Thoracic aorta (tissue), 2 donors: ENCODE results near the gene CNOT1. TPM values are rescaled to one million over a fixed set of nuclear protein-coding genes. Genes with fewer than 3 reads are reported as not detected.
"Not testable (repeated sequence)": the region's sequence is repeated elsewhere in the genome, so short reads cannot be mapped to it uniquely, and the experiment has no call there.

ENCODE experiments used
- ATAC-seq: fragments of 150-250 bp; one replicate; pipeline ENCODE4 v1.8.0; 2017; ENCODE audit warnings: low read depth; ENCODE audit not compliant: insufficient number of reproducible peaks, low FRiP score
- DNase-seq: peaks from one replicate; pipeline ENCODE4 v3.0.0-alpha.2; 2020; ENCODE audit warnings: low spot score
- H3K27ac ChIP-seq, 2 donors: fragments of 200-600 bp; sonication (generic); 1 replicate in 1 of 2; 2 replicates in 1 of 2; pipeline ENCODE4 v1.5.1; 2016; ENCODE audit warnings: mild to moderate bottlenecking in 2 of 2, moderate library complexity in 2 of 2
- H3K27me3 ChIP-seq: fragments of 200-600 bp; sonication (generic); replicated peaks from 2 replicates; pipeline ENCODE4 v1.6.0; 2016; ENCODE audit warnings: mild to moderate bottlenecking; ENCODE audit not compliant: insufficient read depth
- H3K36me3 ChIP-seq: fragments of 200-600 bp; sonication (generic); one replicate; pipeline ENCODE4 v1.5.1; 2016
- H3K4me1 ChIP-seq, 2 donors: fragments of 200-600 bp; sonication (generic); 1 replicate in 1 of 2; 2 replicates in 1 of 2; pipeline versions ENCODE4 v1.5.1 to v1.6.0; 2016; ENCODE audit warnings: low read depth in 2 of 2, mild to moderate bottlenecking in 1 of 2; ENCODE audit not compliant: control insufficient read depth in 1 of 2
- H3K4me3 ChIP-seq: fragments of 200-600 bp; sonication (generic); 2 replicates; pipeline ENCODE4 v1.5.1; 2016; ENCODE audit warnings: mild to moderate bottlenecking
- H3K9me3 ChIP-seq: fragments of 200-600 bp; sonication (generic); 2 replicates; pipeline ENCODE4 v1.5.1; 2016
- CTCF ChIP-seq: fragments of 200-600 bp; sonication (generic); IDR thresholded peaks from one replicate; pipeline ENCODE4 v1.5.1; 2019; ENCODE audit warnings: antibody characterized with exemption
- total RNA-seq, 2 donors: library from RNA; depleted of rRNA; stranded (reverse); fragments of >200 nt; gene quantifications; one replicate each; pipeline versions ENCODE4 v1.1.0 to v1.2.3, GENCODE V29; 2016

Gene CNOT1
- total RNA-seq, 2 donors from 2014 or later = 54.8 to 112 TPM

GRCh38 chr16:58582133-58582532 lies 47.5 kb downstream of the CNOT1 start:
- TF ChIP-seq CTCF = no peak
- ATAC-seq (no peak), DNase-seq (no peak)
- no peaks in the 10 kb centered on the region for H3K9me3 ChIP-seq
- H3K27ac ChIP-seq = no peak overlapping the region
- H3K4me3 ChIP-seq = no peak overlapping the region
- H3K36me3 ChIP-seq = peaks cover 51% of the 10 kb centered on the region
- no peaks in the 10 kb centered on the region for H3K27me3 ChIP-seq
- H3K4me1 ChIP-seq = no peaks in the 10 kb centered on the region

- Histone ChIP-seq H3K4me1 (no peaks in the 10 kb centered on the region), H3K9me3 (no peaks in the 10 kb centered on the region), H3K4me3 (no peak overlapping the region), H3K27ac (no peak overlapping the region), H3K27me3 (no peaks in the 10 kb centered on the region), H3K36me3 (peaks cover 63% of the 10 kb centered on the region)
- DNase-seq (no peak), ATAC-seq (no peak)
- no peak for TF ChIP-seq CTCF
These were observed 50.0 kb downstream of the CNOT1 start for GRCh38 chr16:58579587-58579986.

DNA sequence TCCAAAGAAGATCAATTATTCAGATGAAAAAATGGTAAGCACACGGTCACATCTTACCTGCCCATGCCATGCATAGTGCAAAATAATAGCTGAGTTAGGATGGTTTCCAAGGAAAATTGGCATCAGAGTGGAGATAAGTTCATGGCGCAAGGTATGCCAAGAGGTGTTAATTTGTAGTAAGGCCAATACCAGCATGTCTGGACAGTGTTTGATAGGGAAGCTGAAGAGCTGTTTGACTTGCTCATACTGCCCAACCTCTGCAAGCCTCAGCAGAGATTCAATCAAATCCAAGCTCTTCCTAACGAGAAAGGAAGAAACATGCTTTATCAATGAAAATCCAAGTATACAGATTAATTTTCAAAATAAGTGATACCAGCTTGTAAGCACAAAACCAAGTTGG lies 51.0 kb downstream of the CNOT1 start:
- no peak overlapping the region for H3K4me3 ChIP-seq
- H3K27ac ChIP-seq = no peak overlapping the region
- H3K27me3 ChIP-seq = no peaks in the 10 kb centered on the region
- peaks cover 66% of the 10 kb centered on the region for H3K36me3 ChIP-seq
- H3K4me1 ChIP-seq = no peaks in the 10 kb centered on the region
- no peak for ATAC-seq
- TF ChIP-seq CTCF = no peak
- H3K9me3 ChIP-seq = no peaks in the 10 kb centered on the region
- no peak for DNase-seq

DNA sequence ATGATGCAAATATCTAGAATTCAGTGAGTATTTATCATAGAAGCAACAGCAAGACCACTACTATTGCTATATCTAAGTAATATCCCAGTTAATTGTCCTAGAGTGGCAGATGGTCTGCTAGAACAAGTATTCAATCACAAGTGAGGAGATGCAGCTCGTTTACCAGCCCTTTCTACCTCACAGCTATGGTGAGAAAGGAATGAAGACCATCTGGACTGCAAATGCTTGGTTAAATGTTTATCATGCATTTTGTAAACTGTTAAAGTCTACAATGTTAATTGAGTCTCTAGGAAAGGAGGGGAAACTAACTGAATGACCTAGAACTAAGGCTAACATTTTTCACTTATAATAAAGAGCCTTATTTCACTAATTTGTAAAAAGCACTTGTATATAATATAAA lies 52.5 kb downstream of the CNOT1 start:
- TF ChIP-seq CTCF = no peak

GRCh38 chr16:58574895-58575294 lies 54.7 kb downstream of the CNOT1 start:
- TF ChIP-seq CTCF = no peak
- DNase-seq (no peak), ATAC-seq (no peak)
- Histone ChIP-seq H3K9me3 (no peaks in the 10 kb centered on the region), H3K4me3 (no peak overlapping the region), H3K36me3 (peaks cover 74% of the 10 kb centered on the region), H3K27ac (no peak overlapping the region), H3K27me3 (no peaks in the 10 kb centered on the region), H3K4me1 (no peaks in the 10 kb centered on the region)

More for the DNA sequence above, 52.5 kb downstream of the CNOT1 start:
- no peaks in the 10 kb centered on the region for H3K27me3 ChIP-seq
- H3K36me3 ChIP-seq = peaks cover 67% of the 10 kb centered on the region
- no peak for DNase-seq
- no peak overlapping the region for H3K4me3 ChIP-seq
- H3K4me1 ChIP-seq = no peaks in the 10 kb centered on the region
- ATAC-seq = no peak
- no peaks in the 10 kb centered on the region for H3K9me3 ChIP-seq
- no peak overlapping the region for H3K27ac ChIP-seq

DNA sequence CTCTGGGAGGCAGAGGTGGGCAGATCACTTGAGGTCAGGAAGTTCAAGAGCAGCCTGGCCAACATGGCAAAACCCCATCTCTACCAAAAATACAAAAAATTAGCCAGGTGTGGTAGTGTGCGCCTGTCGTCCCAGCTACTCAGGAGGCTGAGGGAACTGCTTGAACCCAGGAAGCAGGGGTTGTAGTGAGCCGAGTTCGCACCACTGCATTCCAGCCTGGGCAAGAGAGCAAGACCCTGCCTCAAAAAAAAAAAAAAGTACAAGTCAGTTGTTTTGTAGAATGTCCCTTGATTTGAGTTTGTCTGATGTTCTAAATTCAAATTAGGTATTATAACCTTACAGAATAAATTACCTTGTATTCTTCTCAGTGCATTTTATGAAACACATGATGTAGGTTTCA lies 63.9 kb downstream of the CNOT1 start:
- ATAC-seq, H3K27ac ChIP-seq, H3K4me3 ChIP-seq, H3K27me3 ChIP-seq, H3K4me1 ChIP-seq, H3K9me3 ChIP-seq, DNase-seq: not testable (repeated sequence)
- peaks cover 41% of the 10 kb centered on the region for H3K36me3 ChIP-seq
